Stimulated activated CD4-positive, alpha-beta T cell treated with anti-CD3 and anti-CD28 coated beads, Interleukin-1b, Interleukin-23, amount 100 ng/mL, for 1 hour (primary cell): ENCODE data around the gene DDC.

Experiments
- DNase-seq, 2 donors: peaks; one replicate each; pipeline ENCODE4 v3.0.0-alpha.2; 2020; ENCODE audit warnings: low read depth in 2 of 2

Gene DDC

GRCh38 chr7:50413561-50413960 is 151.6 kb downstream of the DDC start:
- DNase-seq, result no peak

- DNase-seq, result no peak
These were observed 152.2 kb downstream of the DDC start for GRCh38 chr7:50412973-50413372.

- no peak for DNase-seq
These were observed 153.9 kb downstream of the DDC start for GRCh38 chr7:50411332-50411731.

- no peak for DNase-seq
These were observed 155.1 kb downstream of the DDC start for GRCh38 chr7:50409856-50410745.
